ENCODE data around the gene JARID2.
A peak's percentile ranks its signal among the peaks of the same experiment; 100 is the strongest.

The JARID2 gene

DNA sequence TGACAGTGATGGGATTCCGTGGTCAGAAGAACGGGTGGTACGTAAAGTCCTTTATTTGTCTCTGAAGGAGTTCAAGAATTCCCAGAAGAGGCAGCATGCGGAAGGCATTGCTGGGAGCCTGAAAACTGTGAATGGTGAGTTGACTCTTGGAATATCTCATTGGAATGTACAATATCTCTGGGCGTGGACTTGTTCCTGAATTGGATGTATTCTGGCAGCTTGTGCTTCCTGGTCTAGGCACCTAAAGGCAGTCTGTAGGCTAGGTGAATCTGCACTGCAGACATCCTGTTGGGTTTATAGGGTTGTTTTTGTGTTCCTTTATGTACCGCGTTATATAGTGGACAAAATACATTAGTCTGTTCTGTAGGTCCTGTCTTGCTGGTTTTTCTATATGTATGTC is 128.2 kb downstream of the JARID2 start:
- DNase-seq (ENCODE audit: low read depth, low spot score): no peak

DNA sequence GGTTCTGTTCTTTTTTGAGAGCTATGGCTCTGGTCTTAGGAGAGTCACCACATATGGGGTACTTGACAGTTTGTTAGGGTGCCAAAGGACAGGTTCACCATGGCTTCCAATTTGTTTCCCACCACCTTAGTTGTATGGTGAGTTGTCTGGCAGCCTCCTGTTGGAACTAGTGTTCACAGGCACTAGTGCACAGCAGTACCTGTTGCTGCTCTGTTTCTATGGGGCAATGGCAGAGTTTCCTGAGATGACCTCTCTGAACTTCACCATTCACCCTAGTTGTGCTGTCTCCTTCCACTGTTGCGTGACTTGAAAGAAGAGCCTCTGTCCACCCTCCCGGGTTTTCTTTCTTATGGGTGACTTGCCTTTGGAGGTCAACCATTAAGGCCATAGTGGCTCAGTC is 129.1 kb downstream of the JARID2 start:
- no peak for DNase-seq (ENCODE audit: low read depth, low spot score)

- no peak for DNase-seq (ENCODE audit: low read depth, low spot score)
These were observed 129.9 kb downstream of the JARID2 start for GRCh38 chr6:15375638-15376290.

GRCh38 chr6:15376900-15377487 is 131.1 kb downstream of the JARID2 start:
- no peak for DNase-seq (ENCODE audit: low read depth, low spot score)

DNA sequence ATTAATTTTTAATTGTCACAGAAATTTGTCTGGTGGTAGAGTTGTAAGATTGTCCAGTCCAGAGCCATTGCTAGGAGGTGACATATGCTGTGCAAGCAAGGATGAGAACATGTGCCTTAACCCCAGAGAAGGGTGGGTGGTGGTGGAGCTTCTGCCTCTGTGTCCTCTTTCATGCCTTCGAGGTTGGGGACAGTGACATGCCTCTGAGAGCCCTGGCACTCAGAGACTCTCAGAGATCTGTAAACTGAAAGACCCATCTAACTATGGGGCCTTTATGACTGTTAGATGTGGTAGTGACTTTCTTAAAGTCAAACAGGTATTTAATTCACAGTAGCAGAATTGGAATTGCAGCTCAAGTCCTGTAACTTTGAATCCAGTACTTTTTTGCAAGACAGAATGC is 132.4 kb downstream of the JARID2 start:
- DNase-seq (ENCODE audit: low read depth, low spot score): no peak

DNA sequence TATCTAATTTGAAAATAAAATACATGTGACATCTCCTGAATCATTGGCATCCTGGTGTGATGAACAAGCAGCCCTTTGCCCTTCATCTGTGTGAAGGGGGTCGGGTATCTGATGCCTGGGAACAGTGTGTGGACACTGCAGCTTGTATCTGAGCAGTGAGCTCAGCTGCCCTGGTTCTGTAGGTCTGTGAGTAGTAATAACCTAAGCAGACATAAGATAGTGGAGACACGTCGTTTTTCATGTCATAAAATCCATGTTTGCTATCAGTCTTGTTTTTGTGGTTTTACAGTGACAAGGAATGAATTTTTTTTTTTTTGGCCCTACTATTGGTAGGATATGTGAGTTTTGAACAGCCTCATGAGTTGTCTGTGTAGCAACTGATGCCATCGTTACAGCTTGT is 133.0 kb downstream of the JARID2 start:
- peak; percentile 47 for DNase-seq (ENCODE audit: low read depth, low spot score)

DNA sequence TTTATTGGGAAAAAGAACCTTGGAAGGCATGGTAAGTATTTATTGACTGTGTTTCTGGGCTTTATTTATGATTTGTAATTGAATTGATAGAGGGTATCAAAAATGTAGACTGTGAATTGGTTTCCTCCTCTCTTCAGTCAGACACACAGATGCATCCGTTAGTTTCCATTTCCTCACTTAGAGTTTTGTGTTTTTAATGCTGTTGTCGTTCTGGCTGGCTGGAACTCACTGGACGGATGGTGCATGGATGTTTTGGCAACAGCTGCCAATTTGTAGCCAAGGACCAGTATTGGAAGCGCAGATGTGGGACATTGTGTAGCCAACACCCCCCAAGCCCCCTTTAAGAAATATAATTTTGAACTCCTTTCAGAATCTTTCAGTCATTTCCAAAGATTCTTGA is 134.5 kb downstream of the JARID2 start:
- DNase-seq (ENCODE audit: low read depth, low spot score): no peak

DNA sequence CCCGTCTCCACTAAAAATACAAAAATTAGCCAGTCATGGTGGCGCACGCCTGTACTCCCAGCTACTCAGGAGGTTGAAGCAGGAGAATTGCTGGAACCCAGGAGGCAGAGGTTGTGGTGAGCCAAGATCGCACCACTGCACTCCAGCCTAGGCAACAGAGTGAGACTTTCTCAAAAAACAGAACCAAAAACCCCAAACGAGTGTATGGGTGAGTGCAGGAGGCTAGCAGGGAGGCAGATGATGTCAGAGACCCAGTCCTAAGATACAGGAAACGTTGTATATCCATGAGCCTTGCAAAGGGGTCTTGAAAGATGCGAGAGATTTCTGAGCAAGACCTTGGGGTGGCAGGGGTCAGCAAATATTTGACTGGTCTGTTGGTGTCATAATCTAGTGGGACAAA is 136.2 kb downstream of the JARID2 start:
- DNase-seq (ENCODE audit: low read depth, low spot score): no peak

DNA sequence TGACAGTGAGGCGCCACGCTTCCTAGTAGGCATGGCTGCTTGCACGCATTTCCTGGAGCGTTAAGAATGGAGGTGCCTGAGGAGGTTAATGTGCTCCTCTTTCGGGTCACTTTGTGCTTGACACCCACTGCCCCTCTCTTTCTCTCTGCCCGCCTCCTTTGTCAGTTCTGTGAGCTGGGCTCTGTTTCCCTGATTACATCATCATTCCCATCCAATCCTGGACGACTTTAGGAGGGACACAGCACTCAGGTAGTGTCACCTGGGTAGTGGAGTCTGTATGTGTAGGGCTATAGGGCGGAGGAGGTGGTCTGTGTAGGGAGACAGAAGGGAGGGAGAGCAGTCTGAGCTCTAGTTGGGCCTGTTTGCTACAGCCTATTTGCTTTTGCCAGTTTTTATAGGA is 136.8 kb downstream of the JARID2 start:
- DNase-seq (ENCODE audit: low read depth, low spot score): no peak

- no peak for DNase-seq (ENCODE audit: low read depth, low spot score)
These were observed 139.0 kb downstream of the JARID2 start for GRCh38 chr6:15384901-15385300.

GRCh38 chr6:15385521-15385920 is 139.7 kb downstream of the JARID2 start:
- no peak for DNase-seq (ENCODE audit: low read depth, low spot score)

- no peak for DNase-seq (ENCODE audit: low read depth, low spot score)
These were observed 140.4 kb downstream of the JARID2 start for GRCh38 chr6:15386110-15386755.

DNA sequence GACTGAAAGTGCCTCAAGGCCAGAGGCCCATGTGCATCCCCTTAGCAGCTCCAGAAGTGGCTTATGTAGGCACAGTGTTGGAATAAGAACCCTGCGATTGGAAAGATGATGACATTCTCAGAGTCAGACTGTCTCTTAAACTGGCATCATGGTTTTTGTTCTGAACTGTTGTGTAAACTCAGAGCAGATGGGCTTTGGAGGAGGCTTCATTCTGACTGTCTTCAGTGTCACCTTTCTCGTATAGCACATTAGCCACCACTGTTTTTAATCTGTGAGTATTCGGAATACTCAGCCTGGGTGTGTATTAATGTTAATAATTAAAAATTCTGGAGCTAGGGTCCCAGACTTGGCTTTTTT is 140.9 kb downstream of the JARID2 start:
- no peak for DNase-seq (ENCODE audit: low read depth, low spot score)

- DNase-seq (ENCODE audit: low read depth, low spot score): no peak
These were observed 141.2 kb downstream of the JARID2 start for GRCh38 chr6:15387118-15387517.

DNA sequence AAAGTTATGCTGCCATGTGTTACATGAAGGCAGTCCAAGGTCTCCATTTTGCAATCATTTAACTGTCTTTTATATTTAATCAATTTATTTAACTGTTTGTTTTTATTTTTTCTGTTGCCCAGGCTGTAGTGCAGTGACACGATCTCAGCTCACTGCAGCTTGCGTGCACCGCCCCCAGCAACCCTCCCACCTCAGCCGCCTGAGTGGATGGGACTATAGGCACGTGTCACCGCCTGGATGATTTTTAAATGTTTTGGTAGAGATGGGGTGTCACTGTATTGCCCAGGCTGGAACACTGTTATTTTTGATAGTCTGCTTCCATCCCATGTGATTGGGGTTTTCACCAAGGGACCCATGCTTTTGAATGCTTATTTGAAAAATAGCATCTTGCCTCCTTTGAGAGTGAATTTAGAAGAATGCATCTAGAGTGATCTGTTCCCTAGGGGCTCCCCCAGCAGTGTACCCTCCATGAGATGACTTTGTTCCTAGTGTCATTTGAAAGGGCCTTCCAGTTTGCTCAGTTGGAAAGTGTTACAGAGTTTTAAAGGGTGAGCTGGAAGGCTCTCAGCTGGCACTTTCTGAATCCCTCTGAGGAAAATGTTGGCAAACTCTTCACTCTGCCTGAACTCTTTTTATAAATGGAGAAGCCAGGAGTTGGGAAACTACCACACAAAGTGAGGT is 143.4 kb downstream of the JARID2 start:
- DNase-seq (ENCODE audit: low read depth, low spot score): no peak

- DNase-seq (ENCODE audit: low read depth, low spot score): peak; percentile 32
These were observed 144.2 kb downstream of the JARID2 start for GRCh38 chr6:15389765-15390723.

DNA sequence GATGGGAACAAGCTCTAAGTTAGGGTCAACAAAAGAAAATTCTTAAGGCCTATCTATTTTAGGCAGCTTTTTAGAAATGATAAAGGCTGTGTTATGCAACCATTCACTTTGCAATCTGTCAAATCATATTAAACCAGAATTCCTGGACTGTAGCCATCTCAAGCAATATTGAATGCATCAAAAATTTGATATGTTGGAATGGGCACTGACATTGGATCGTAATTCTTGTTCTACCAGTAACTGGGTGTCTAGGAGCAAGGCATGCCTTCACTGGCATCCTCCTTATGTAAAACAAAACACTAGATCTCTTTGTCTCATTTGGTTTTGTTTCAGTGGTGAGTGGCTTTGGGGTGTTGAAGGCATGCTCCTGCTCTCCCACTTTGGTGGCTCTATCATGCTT is 145.6 kb downstream of the JARID2 start:
- no peak for DNase-seq (ENCODE audit: low read depth, low spot score)

- no peak for DNase-seq (ENCODE audit: low read depth, low spot score)
These were observed 146.3 kb downstream of the JARID2 start for GRCh38 chr6:15392182-15392581.

DNA sequence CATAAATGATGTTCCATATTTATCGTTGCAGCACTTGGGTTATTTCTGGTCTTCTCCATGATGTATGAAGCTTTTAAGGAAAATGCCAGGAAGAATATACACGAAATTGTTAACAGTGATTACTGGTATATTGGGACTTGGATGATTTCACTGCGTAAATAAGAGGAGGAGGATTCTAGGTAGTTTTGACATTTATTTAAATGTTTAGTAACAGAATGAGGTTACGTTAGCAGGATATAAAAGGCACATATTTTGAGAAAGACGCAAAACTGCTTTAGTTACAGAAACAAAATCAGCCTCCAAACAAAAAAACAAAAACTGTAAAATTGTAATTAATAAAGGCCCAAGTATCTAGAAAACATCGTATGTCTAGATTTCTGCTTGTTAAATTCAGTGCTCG is 147.7 kb downstream of the JARID2 start:
- DNase-seq (ENCODE audit: low read depth, low spot score): no peak

DNA sequence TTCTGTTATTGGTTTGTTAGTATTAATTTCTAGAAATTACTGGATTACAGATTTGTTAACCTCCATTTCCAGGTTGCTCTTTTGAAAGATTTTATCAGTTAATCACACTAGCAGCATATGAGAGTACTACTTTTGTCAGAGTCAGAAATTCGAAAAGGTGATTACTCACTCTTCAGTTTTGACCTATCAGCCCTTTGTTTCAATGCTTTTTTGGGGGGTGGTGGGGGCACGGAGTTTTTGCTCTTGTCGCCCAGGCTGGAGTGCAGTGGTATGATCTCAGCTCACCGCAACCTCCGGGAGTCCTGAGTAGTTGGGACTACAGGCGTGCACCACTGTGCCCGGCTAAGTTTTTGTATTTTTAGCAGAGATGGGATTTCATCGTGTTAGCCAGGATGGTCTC is 149.2 kb downstream of the JARID2 start:
- DNase-seq (ENCODE audit: low read depth, low spot score): no peak

GRCh38 chr6:15396808-15397207 is 150.9 kb downstream of the JARID2 start:
- DNase-seq (ENCODE audit: low read depth, low spot score): no peak

Measured in brain pericyte (primary cell).